HTERT RPE-1 (cell line): ENCODE measurements around the gene GRM1.
"Not testable (repeated sequence)": the region's sequence is repeated elsewhere in the genome, so short reads cannot be mapped to it uniquely, and the experiment has no call there.

ENCODE experiments used
- in situ Hi-C: fragments of 300-500 bp; cut with MboI; formaldehyde crosslinking; loops from 4 replicates; pipeline ENCODE4 v1.14.3; 2020; ENCODE audit warnings: low sequenced_read_pairs

The GRM1 gene

GRCh38 chr6:146189131-146189530, 160.3 kb downstream of the GRM1 start:
- in situ Hi-C loops = no loop called here

DNA sequence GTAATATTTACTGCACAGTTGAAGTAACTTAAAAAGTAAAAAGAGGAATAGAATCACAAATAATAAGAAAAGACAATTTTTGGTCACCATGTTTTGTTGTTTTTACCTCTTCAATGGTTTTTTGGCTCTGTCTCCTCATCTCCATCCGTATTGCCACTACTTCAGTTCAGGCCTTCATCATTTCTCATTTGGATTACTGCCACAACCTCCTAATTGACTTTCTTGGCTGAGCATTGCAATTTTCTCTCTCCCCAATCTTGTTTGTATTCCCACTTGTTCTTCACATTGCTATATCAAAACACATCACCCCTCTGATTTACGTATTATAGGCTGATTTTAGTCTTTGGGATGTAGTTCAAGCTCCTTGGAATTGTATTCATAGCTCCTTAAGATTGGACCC, 161.7 kb downstream of the GRM1 start:
- in situ Hi-C loops = no loop called here

DNA sequence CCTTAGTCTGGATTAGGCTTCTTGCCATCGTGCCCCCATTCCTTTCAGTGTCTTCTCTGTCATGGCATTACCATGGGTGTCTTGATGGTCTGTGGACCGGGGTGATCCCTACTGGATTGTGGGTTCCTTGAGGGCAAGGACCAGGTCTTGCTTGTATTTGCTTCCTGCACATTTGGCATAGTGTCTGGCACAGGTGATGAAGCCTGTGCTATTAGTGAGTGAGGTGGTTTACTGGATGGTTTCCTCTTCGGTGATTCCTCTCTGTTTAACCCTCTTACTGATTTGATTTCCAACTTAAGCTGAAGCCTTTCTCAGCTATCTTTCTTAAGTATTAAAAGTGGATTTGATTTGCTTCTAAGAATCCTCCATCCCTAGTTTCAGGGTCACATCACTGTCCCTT, 162.3 kb downstream of the GRM1 start:
- in situ Hi-C loops = no loop called here

DNA sequence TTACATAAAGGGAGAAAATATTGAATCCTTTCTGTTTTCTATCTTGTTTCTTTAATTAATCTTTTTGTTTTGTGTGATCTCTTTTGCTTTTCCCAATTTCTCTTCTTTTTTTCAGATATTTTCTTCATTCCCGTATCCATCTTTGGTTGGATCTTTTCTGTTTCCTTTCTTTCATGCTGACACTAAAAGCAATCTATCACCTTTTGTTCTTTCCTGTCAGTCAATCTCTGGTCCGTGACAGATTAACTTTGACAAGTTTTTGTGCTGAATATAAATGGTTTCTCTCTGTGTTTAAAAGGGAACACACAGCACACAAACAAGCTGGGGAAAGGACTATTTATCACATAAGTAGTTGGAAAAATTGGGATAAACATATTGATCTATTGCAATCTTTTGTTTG, 162.8 kb downstream of the GRM1 start:
- in situ Hi-C loops = no loop called here

DNA sequence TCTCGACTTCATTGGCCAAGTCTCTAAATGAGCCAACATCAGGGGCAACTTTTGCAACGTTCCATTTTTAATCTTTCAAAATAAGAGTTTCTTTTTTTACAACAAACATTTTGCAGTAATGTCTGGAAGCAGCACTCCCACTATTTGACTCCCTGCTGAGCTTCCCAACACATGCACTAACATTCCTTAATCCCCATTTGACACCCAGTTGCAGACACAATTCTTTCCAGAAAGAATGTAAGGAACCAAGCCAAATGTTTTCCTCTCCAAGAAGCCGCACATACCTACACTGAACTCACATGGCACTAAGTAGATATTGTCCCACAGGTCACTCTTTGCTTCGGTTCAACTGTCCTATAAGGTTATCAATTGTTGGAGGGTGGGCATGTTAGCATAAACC, 165.6 kb downstream of the GRM1 start:
- in situ Hi-C loops = no loop called here

DNA sequence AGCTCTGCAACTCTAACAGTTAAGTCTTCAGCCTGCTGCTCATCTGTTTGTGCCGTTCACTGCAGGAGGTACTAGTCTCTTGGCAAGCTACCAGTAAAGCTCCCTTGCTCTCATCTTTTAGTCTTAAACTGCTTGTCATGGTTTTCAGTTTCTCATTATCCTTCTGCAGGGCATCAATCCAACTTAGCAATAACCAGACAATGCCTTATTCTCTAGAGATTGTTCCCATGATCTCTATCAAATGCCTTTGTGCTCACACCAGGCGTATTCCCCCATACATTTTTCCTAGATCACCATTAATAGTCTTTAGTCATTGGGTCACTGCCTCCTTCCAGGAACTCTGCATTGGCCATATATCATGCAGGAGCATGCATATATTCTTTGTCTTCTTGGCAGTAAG, 171.3 kb downstream of the GRM1 start:
- in situ Hi-C loops = no loop called here

DNA sequence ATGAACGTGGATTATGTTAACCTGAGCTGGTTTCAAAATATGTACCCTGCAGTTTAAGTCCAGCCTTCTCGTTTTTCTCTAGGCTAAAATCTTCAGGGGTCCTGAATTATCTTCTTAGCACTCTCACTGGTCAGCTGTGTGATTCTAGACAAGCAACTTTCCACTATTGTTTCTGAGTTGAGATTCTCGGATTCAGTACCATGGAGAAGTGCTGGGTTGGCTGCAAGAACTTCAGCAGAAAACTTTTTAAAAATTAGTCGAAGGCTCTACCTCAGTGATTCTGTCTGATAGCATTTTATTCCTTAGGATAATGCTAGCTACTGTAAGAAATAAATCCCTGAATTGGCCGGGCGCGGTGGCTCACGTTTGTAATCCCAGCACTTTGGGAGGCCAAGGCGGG, 173.7 kb downstream of the GRM1 start:
- in situ Hi-C loops = no loop called here

DNA sequence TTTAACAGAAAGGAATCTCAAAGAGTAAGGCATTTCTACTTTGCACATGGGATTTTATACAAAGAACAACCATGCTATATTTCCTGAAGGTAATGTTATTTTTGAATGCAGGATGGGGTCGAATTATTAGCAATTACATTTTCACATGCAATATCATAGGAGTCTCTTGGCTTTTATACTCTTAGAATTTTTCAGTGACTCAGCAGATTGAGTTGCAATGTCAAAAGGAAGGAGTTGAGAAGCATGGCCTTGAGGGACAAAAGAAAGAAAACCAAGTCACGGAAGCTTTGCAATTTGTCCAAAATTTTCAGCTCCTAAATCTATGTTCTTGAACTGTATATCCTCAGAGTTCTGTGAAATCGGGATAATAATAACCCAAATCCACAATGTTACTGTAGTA, 181.1 kb downstream of the GRM1 start:
- in situ Hi-C loops = no loop called here

DNA sequence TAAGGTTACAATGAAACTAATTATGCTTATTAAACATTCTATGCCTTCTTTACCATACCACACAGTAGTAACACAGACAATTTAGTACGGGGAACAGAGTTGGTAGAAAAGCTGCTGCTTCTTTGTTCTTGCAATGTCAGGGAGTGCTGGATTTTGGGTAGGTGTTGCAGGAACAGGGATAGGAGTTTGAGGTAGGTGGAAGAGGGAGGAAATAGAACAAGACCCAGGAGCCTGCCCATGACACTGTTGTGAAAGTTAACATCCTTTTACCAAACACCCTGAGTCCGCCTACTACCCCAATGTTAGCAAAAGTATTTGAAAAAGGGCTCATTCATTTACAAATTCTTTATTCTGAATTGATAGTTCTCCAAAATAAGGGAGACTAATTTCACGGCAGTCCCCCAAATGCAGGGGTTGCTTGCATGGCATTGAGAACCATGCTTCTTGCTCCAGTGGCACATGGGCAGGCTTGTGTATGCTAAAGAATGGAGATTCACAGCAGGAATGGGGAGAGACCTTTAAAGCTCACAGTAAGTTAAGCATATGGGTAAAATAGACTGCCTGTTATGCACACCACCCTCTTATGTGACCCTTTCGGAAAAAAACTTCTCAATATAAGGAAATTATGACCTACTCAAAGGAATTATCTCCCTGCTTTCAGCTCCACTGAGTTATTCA, 181.7 kb downstream of the GRM1 start:
- in situ Hi-C loops = no loop called here

DNA sequence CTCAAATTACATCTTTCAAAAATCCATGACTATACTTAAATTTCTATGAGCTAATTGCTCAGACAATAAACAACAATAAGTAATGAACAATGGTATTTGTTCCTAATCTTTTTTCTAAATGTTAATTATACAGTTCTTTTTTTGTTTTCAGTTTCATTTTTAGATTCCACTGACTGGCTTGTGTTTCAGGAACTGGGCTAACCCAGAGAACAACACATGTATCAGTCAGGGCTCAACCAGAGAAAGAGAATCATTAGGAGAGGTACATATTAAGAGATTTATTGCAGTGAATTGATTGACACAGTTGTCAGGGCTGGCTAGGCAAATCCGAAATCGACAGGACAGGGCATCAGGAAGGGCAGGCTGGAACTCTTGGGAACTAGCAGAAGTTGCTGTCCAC, 182.8 kb downstream of the GRM1 start:
- in situ Hi-C loops = no loop called here

DNA sequence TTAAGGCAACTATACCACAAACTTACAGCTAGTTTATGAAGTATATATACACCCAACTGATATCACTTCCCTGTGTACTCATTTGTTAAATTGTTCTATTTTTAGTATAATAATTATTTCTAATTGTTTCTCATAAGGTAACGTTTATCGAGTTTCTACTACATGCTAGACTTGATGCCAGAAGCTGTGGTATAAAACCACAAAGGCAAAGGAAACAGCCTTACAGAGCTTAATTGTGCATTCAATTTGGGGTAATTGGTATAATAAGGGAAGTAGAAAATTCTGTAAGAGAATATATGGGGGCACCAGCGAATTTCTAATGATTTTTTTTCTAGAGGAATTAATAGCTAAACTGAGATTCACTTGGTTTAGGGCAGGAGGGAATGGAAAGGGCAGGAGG, 183.9 kb downstream of the GRM1 start:
- in situ Hi-C loops = no loop called here

- in situ Hi-C loops = no loop called here
Observed at GRCh38 chr6:146219101-146219500, 190.2 kb downstream of the GRM1 start.

- in situ Hi-C loops = no loop called here
Observed at GRCh38 chr6:146224449-146224848, 195.6 kb downstream of the GRM1 start.

- in situ Hi-C loops = no loop called here
Observed at GRCh38 chr6:146224988-146225387, 196.1 kb downstream of the GRM1 start.

- in situ Hi-C loops = no loop called here
Observed at GRCh38 chr6:146240322-146240721, 211.5 kb downstream of the GRM1 start.

DNA sequence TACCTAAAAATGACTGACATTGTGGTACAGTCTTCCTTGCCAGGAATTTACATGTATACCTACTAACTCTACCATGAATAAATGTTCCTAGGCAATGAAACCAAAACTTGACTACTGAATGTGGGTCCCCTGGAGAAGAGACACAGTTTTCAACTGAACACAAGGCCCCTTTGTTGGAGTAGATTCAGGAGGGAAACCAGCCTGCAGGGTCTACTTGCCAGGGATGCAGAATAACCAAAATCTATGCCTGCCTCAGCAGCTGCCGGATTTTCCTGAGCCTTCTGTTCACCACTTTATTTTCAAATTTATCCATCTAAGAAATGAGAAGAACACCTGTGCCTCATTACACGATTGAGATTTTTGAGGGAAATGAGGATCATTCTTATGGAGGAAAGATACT, 211.9 kb downstream of the GRM1 start:
- in situ Hi-C loops = no loop called here

- in situ Hi-C loops = not testable (repeated sequence)
Observed at GRCh38 chr6:146243646-146244045, 214.8 kb downstream of the GRM1 start.

GRCh38 chr6:146244630-146245143, 215.8 kb downstream of the GRM1 start:
- in situ Hi-C loops = no loop called here

GRCh38 chr6:146246028-146246427, 217.2 kb downstream of the GRM1 start:
- in situ Hi-C loops = no loop called here

DNA sequence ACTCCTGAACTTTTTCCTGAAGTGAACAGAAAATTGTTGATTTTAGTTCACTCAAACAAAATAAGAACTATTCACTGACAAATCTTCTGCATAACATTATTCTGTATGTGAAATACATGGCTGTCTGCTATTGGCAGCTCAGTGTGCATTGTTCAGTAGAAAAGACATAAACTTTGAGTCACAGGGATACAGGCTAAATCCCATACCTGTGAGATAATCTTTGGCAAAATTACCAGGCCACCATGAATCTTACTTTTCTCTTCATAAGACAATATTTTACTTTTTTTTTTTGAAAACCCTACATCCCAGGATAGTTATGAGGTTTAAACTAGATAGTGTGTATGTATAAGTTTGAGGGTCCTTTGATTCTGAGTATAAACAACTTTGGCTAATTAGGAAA, 224.8 kb downstream of the GRM1 start:
- in situ Hi-C loops = no loop called here

DNA sequence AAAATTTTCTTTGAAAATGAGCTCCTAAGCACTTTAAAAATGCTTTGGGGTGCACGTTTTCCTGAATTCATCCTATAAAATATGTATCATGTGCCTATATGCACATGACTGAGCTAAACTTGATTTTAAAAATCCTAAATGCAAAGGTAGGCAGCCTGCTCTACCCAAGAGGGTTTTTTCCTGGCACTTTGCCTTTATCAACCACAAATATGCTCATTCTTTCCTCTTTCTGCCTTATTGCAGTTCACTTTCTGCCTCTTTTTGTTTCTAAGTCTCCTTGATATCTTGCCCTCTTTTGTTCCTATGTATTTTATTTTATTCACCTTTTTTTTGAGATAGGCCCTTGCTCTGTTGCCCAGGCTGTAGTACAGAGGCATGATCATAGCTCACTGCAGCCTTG, 229.3 kb downstream of the GRM1 start:
- in situ Hi-C loops = no loop called here

- in situ Hi-C loops = no loop called here
Observed at GRCh38 chr6:146260886-146261285, 232.0 kb downstream of the GRM1 start.

DNA sequence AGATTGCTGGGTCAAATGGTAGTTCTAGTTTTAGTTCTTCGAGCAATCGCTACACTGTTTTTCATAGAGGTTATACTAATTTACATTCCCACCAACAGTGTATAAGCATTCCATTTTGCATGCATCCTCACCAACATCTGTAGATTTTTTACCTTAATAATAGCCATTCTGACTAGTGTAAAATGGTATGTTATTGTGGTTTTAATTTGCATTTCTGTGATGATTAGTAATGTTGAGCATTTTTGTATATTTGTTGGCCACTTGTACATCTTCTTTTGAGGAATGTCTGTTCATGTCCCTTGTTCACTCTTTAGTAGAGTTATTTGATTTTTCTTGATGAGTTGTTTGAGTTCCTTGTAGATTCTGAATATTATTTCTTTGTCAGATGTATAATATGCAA, 236.2 kb downstream of the GRM1 start:
- in situ Hi-C loops = no loop called here
